IMR-90 (cell line): Measurements from ENCODE around the gene METTL8.

Source experiments
- CEBPB ChIP-seq: IDR thresholded peaks from 2 replicates; pipeline ENCODE4 v1.6.1; 2012; ENCODE audit warnings: low read depth, low read length, improper control_type of control experiment
- CTCF ChIP-seq: conservative IDR thresholded peaks from 2 replicates; pipeline ENCODE4 v1.5.1; 2012; ENCODE audit warnings: mild to moderate bottlenecking, low read depth, low read length, improper control_type of control experiment
- MAFK ChIP-seq: IDR thresholded peaks from 2 replicates; pipeline ENCODE4 v1.6.1; 2012; ENCODE audit warnings: low read depth, low read length, improper control_type of control experiment
- MXI1 ChIP-seq: IDR thresholded peaks from 2 replicates; pipeline ENCODE4 v1.6.1; 2012; ENCODE audit warnings: low read depth, mild to moderate bottlenecking, low read length, moderate library complexity, borderline replicate concordance
- NFE2L2 ChIP-seq: fragments of 150-350 bp; IDR thresholded peaks from 2 replicates; pipeline ENCODE4 v1.6.1; 2016; ENCODE audit warnings: low read depth, mild to moderate bottlenecking, low read length
- POLR2A ChIP-seq: IDR thresholded peaks from 2 replicates; pipeline ENCODE4 v1.6.1; 2012; ENCODE audit warnings: mild to moderate bottlenecking, low read depth, low read length
- RAD21 ChIP-seq: IDR thresholded peaks from 2 replicates; pipeline ENCODE4 v1.6.1; 2012; ENCODE audit warnings: low read length, improper control_type of control experiment
- RCOR1 ChIP-seq: IDR thresholded peaks from 2 replicates; pipeline ENCODE4 v1.6.1; 2012; ENCODE audit warnings: mild to moderate bottlenecking, low read length, improper control_type of control experiment; ENCODE audit not compliant: insufficient replicate concordance
- RFX5 ChIP-seq: IDR thresholded peaks from 2 replicates; pipeline ENCODE4 v1.8.0; 2012; ENCODE audit warnings: low read depth, mild to moderate bottlenecking, low read length, moderate library complexity
- SMC3 ChIP-seq: fragments of 150-350 bp; IDR thresholded peaks from 2 replicates; pipeline ENCODE4 v1.6.1; 2016; ENCODE audit warnings: low read depth, mild to moderate bottlenecking, antibody characterized with exemption, low read length, moderate library complexity

- TF ChIP-seq MAFK (no peak), RFX5 (no peak), RAD21 (no peak), POLR2A (no peak), CTCF (no peak), NFE2L2 (no peak), SMC3 (no peak), RCOR1 (no peak), MXI1 (peak; percentile 72; the same call in 1 of the 2 replicates), CEBPB (no peak)
These were observed 624 bp downstream of the METTL8 start for GRCh38 chr2:171432969-171433762.
